LNCaP clone FGC (cell line): ENCODE results near the gene ZSWIM9.
A peak's percentile ranks its signal among the peaks of the same experiment; 100 is the strongest.

Experiments used
- DNase-seq: peaks from one replicate; pipeline ENCODE4 v3.0.0-alpha.2; 2011; ENCODE audit warnings: low read depth
- H3K4me3 ChIP-seq: 2 replicates; pipeline ENCODE4 v1.5.1; 2011; ENCODE audit warnings: mild to moderate bottlenecking, low read depth, low read length, control low read depth
- CTCF ChIP-seq: IDR thresholded peaks from 2 replicates; pipeline ENCODE4 v1.5.1; 2012; ENCODE audit warnings: mild to moderate bottlenecking; ENCODE audit not compliant: control insufficient read depth, insufficient read depth; ENCODE audit errors: extremely low read depth

ZSWIM9 gene

GRCh38 chr19:48169939-48170803, at the start of gene ZSWIM9, which contains the start of gene LIG1:
TSS of gene ZSWIM9 (plus strand) at chr19:48170680. CDS start at chr19:48171803, 1,123 bp downstream.
TSS of gene LIG1 (minus strand) at chr19:48170344. CDS start at chr19:48165566, 4,778 bp downstream.
- TF ChIP-seq CTCF = no peak
- DNase-seq = peak; percentile 59
- H3K4me3 ChIP-seq = peak within 1 kb of the TSS; percentile 65

GRCh38 chr19:48121066-48121465, 49.4 kb upstream of the ZSWIM9 start:
- no peak for TF ChIP-seq CTCF
- no peak overlapping the region for H3K4me3 ChIP-seq
- no peak for DNase-seq

- TF ChIP-seq CTCF = no peak
- DNase-seq = no peak
- no peak overlapping the region for H3K4me3 ChIP-seq
Observed at GRCh38 chr19:48121909-48122371, 48.5 kb upstream of the ZSWIM9 start.

GRCh38 chr19:48122421-48122820, 48.1 kb upstream of the ZSWIM9 start:
- no peak overlapping the region for H3K4me3 ChIP-seq
- no peak for TF ChIP-seq CTCF
- no peak for DNase-seq

- no peak for DNase-seq
- H3K4me3 ChIP-seq = no peak overlapping the region
- TF ChIP-seq CTCF = no peak
Observed at GRCh38 chr19:48123907-48124651, 46.4 kb upstream of the ZSWIM9 start.

GRCh38 chr19:48127561-48127960, 42.9 kb upstream of the ZSWIM9 start:
- no peak overlapping the region for H3K4me3 ChIP-seq
- DNase-seq = no peak
- no peak for TF ChIP-seq CTCF
